Measurements from ENCODE around the gene DOCK1. TPM values are rescaled to one million over a fixed set of nuclear protein-coding genes. Genes with fewer than 3 reads are reported as not detected.

Gene DOCK1
- total RNA-seq, 1 donor from 2014 or later = 16.8 TPM

DNA sequence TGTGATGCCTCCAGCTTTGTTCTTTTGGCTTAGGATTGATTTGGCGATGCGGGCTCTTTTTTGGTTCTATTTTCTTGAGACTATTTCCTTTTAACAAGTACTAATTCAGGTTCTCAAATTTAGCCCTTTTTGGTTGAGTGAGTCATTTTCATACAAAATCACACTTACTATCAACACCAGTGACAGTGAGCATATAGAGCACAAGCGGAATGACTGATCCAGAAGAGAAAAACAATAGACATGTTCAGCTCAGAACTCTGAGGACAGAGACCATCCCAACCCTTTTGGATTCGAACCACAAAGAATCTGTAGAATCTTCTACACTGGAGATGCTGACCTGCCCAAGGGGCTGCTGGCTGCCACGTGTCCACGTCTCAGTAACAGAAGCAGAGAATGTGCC, 347.6 kb downstream of the DOCK1 start:
- Histone ChIP-seq H3K27ac (replicated peaks) (no peak overlapping the region), H3K4me3 (no peak overlapping the region), H3K36me3 (peaks cover 33% of the 10 kb centered on the region), H3K9me3 (replicated peaks) (no peaks in the 10 kb centered on the region), H3K4me1 (peaks cover 7% of the 10 kb centered on the region), H3K27me3 (ENCODE audit: low read depth) (no peaks in the 10 kb centered on the region)
- DNase-seq = no peak
- intact Hi-C loops (cut with micrococcal nuclease) = no loop called here
- TF ChIP-seq, protein P1, sequence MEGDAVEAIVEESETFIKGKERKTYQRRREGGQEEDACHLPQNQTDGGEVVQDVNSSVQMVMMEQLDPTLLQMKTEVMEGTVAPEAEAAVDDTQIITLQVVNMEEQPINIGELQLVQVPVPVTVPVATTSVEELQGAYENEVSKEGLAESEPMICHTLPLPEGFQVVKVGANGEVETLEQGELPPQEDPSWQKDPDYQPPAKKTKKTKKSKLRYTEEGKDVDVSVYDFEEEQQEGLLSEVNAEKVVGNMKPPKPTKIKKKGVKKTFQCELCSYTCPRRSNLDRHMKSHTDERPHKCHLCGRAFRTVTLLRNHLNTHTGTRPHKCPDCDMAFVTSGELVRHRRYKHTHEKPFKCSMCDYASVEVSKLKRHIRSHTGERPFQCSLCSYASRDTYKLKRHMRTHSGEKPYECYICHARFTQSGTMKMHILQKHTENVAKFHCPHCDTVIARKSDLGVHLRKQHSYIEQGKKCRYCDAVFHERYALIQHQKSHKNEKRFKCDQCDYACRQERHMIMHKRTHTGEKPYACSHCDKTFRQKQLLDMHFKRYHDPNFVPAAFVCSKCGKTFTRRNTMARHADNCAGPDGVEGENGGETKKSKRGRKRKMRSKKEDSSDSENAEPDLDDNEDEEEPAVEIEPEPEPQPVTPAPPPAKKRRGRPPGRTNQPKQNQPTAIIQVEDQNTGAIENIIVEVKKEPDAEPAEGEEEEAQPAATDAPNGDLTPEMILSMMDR (IDR thresholded peaks at IDR 0.05; ENCODE audit: borderline replicate concordance) = no peak

DNA sequence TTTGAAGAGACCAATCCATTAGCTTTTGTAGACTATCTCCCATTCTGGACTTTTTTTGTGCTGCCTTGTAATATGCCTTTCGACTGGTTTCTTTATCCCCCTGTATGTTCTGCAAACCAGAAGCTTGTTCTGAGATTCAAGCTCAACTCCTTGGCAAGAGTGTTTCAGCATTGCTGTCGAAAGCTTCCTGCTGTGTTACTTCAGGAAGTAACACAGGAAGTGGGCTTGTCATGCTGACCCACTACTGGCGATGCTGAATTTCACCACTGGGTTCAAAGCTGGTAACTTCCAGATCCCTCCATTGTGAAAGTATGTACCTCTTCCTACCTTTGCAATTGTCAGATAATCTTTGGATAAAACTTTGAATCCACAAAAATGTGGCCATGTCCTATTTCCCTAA, 349.0 kb downstream of the DOCK1 start:
- Histone ChIP-seq H3K36me3 (peaks cover 33% of the 10 kb centered on the region), H3K4me3 (no peak overlapping the region), H3K27me3 (ENCODE audit: low read depth) (no peaks in the 10 kb centered on the region), H3K9me3 (replicated peaks) (no peaks in the 10 kb centered on the region), H3K27ac (replicated peaks) (no peak overlapping the region), H3K4me1 (peaks cover 7% of the 10 kb centered on the region)
- DNase-seq = no peak
- TF ChIP-seq, protein P1 (IDR thresholded peaks at IDR 0.05; ENCODE audit: borderline replicate concordance) = no peak
- intact Hi-C loops (cut with micrococcal nuclease) = no loop called here

GRCh38 chr10:127257395-127257794, 352.2 kb downstream of the DOCK1 start:
- Histone ChIP-seq H3K27me3 (ENCODE audit: low read depth) (no peaks in the 10 kb centered on the region), H3K9me3 (replicated peaks) (no peaks in the 10 kb centered on the region), H3K4me1 (peaks cover 7% of the 10 kb centered on the region), H3K27ac (replicated peaks) (no peak overlapping the region), H3K4me3 (no peak overlapping the region), H3K36me3 (peaks cover 31% of the 10 kb centered on the region)
- intact Hi-C loops (cut with micrococcal nuclease) = no loop called here
- TF ChIP-seq, protein P1 (IDR thresholded peaks at IDR 0.05; ENCODE audit: borderline replicate concordance) = no peak
- no peak for DNase-seq

GRCh38 chr10:127259347-127259746, 354.1 kb downstream of the DOCK1 start:
- Histone ChIP-seq H3K9me3 (replicated peaks) (no peaks in the 10 kb centered on the region), H3K27me3 (ENCODE audit: low read depth) (no peaks in the 10 kb centered on the region), H3K36me3 (peaks cover 24% of the 10 kb centered on the region), H3K4me3 (no peak overlapping the region), H3K27ac (replicated peaks) (no peak overlapping the region), H3K4me1 (peaks cover 1% of the 10 kb centered on the region)
- DNase-seq = no peak
- intact Hi-C loops (cut with micrococcal nuclease) = no loop called here
- TF ChIP-seq, protein P1 (IDR thresholded peaks at IDR 0.05; ENCODE audit: borderline replicate concordance) = no peak

- no peak overlapping the region for H3K27ac ChIP-seq (replicated peaks)
- no peaks in the 10 kb centered on the region for H3K4me1 ChIP-seq
- H3K4me3 ChIP-seq = no peak overlapping the region
- no peak for DNase-seq
- peaks cover 19% of the 10 kb centered on the region for H3K36me3 ChIP-seq
- TF ChIP-seq, protein P1 (IDR thresholded peaks at IDR 0.05; ENCODE audit: borderline replicate concordance) = no peak
- no peaks in the 10 kb centered on the region for H3K9me3 ChIP-seq (replicated peaks)
- intact Hi-C loops (cut with micrococcal nuclease) = no loop called here
- no peaks in the 10 kb centered on the region for H3K27me3 ChIP-seq (ENCODE audit: low read depth)
These were observed 357.4 kb downstream of the DOCK1 start for GRCh38 chr10:127262606-127263005.

DNA sequence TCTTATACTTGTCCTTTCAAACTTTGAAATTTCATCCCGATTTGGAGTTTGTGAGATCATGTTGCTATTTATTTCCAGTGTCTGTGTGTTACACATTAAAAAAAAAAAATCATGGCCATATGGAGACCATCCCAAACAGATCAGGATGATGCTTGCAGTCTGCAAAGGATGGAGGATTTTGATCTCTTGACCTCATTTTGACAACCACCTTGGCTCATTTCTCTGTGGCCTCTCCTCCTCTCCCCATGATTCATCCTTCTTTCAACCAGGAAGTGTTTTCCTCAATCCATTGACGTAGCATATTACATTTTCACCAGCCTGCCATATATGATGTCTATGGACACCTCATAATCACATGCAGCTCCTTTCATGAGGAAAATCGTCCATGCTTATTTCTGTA, 360.1 kb downstream of the DOCK1 start:
- Histone ChIP-seq H3K27me3 (ENCODE audit: low read depth) (no peaks in the 10 kb centered on the region), H3K36me3 (peaks cover 7% of the 10 kb centered on the region), H3K27ac (replicated peaks) (no peak overlapping the region), H3K9me3 (replicated peaks) (no peaks in the 10 kb centered on the region), H3K4me1 (no peaks in the 10 kb centered on the region), H3K4me3 (no peak overlapping the region)
- DNase-seq = no peak
- intact Hi-C loops (cut with micrococcal nuclease) = no loop called here
- TF ChIP-seq, protein P1 (IDR thresholded peaks at IDR 0.05; ENCODE audit: borderline replicate concordance) = no peak

Data from left ventricle myocardium inferior (tissue), 1 donor.